ENCODE measurements around the gene FGF19.

Gene FGF19

GRCh38 chr11:69671734-69672465 lies 31.9 kb downstream of the FGF19 start:
- no peak for DNase-seq (ENCODE audit: low spot score)

- peak; percentile 92 for DNase-seq (ENCODE audit: low spot score)
Measured at GRCh38 chr11:69670158-69670845, 33.5 kb downstream of the FGF19 start.

DNA sequence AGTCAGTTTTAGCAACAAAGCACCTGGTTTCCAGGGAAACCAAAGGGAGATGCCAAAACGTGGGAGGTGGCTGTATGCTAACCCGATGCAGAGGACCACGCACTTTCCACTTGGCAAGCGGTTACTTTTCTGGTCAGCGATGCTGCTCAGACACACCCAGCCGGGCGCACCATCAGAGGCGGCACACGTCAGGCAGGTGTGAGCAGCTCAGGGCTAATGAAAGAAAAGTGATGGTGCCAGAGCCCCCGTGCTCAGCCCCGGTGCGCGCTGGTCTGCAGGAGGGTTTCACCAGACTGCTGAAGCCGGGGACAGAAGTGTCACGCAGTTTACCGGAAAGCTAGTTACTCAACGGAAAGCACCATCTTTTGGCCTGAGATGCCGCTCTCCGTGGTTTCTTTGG lies 34.3 kb downstream of the FGF19 start:
- no peak for DNase-seq (ENCODE audit: low spot score)

DNA sequence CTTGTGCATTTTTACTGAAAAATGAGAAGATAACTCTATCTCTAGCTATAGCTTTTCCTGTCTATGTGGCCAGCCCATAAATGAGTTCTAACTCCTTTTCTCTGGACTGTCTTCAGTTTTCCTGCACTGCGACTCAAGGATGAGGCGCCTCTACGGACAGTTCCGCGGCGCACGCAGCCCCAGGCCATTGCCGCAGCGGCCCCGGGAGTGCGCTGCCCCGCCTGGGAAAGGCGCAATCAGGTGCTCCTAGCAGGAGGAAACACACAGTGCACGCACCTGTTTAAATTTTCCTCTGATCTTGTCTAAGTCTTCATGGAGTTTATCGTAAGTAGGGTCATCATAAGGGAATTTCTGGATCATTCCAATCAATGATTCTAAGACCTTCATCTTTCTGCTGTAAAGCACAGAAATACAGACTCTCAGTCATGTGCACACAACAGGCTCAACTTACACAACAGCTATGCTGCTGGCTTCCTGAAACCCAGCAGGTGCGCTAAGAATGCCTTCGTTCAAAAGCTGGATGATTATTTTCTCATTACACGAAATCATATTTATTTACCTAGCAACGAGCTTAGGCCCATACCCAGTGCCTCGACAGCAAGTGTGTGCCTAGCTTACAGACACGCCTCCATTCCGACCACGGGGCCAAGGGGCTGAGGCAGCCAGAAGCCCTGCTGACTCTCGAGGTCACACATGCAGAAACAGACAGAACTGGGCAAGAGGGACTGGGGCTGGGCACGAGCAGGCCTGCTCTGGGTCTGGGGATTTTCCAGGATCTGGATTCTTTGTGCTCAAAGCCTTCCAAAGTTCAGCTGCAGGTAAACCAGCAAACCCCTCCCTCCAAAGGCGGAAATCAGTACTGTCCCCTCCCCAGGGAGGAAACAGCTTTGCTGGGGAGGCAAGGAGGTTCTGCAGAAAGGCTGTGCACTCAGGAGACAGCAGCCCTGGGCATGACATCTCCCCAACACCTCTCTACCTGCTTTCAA lies 35.9 kb downstream of the FGF19 start:
- no peak for DNase-seq (ENCODE audit: low spot score)

GRCh38 chr11:69666752-69667536 lies 36.9 kb downstream of the FGF19 start:
- no peak for DNase-seq (ENCODE audit: low spot score)

DNA sequence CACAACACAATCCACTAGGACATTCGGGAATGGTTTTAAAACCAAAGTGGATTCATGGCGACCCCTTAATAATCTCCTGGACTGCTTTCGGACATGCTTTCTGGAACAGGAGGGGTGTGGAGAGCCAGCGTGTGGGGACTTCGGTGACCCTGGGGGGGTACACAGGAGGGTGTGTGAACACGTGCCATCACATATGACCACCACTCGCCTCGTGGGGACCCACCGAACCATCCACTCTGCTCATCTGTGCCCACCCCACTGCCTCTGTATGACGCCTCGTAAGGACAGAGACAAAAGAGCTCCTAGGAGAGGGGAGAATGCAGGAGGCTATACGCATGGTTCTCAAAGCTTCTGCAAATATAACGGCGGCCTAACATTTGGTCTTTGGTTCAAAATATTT lies 37.6 kb downstream of the FGF19 start:
- DNase-seq (ENCODE audit: low spot score), result no peak

DNA sequence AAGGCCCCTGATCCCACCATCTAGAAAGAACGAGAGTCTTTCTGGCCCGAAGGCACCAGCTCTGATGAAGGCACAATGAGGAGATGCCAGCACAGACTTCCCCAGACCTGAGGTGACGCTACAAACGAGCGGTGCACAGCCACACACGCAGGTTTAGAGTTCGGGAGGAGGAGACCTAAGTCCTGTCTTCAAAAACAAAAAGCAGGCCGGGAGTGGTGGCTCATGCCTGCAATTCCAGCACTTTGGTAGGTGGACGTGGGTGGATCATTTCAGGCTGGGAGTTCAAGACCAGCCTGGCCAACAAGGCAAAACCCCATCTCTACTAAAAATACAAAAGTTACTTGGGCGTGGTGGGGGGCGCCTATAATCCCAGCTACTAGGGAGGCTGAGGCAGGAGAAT lies 38.2 kb downstream of the FGF19 start:
- no peak for DNase-seq (ENCODE audit: low spot score)

- DNase-seq (ENCODE audit: low spot score), result no peak
Measured at GRCh38 chr11:69664901-69665300, 38.9 kb downstream of the FGF19 start.

- DNase-seq (ENCODE audit: low spot score), result no peak
Measured at GRCh38 chr11:69664103-69664775, 39.6 kb downstream of the FGF19 start.

DNA sequence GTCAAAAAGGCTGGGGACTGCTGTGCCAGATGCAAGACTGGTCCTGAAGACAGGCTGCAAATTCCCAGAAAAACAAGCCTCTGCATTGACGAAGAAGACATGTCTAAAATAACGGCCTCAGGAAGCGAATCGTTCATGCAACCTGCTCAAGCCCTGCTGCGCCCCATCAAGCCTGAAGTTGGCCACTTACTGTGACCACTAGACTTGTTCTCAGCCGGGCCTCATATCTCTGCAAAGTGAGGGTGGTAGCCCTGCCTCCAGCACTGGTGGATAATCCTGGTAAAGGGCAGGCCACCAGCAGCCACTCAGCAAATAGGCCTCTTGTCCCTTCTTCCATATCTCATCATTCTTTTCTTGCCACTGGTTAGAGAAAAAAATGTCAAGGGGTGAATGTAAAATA lies 40.5 kb downstream of the FGF19 start:
- no peak for DNase-seq (ENCODE audit: low spot score)

DNA sequence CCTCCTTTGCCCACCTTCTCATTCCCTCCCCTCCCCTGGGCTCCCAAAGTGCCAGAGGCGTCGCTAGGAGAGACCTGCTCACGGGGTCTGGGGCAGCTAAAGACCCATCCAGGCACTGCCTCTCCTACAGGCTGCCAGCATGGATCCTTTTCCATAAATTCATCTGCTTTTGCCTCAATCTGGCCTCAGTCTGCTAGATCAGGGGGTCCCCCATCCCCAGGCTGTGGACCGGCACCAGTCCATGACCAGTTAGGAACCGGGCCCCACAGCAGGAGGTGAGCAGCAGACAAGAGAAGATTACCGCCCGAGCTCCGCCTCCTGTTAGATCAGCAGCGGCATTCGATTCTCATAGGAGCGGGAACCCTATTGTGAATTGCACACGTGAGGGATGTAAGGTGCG lies 41.0 kb downstream of the FGF19 start:
- no peak for DNase-seq (ENCODE audit: low spot score)

- no peak for DNase-seq (ENCODE audit: low spot score)
Measured at GRCh38 chr11:69662021-69662698, 41.7 kb downstream of the FGF19 start.

- no peak for DNase-seq (ENCODE audit: low spot score)
Measured at GRCh38 chr11:69661413-69661715, 42.5 kb downstream of the FGF19 start.

DNA sequence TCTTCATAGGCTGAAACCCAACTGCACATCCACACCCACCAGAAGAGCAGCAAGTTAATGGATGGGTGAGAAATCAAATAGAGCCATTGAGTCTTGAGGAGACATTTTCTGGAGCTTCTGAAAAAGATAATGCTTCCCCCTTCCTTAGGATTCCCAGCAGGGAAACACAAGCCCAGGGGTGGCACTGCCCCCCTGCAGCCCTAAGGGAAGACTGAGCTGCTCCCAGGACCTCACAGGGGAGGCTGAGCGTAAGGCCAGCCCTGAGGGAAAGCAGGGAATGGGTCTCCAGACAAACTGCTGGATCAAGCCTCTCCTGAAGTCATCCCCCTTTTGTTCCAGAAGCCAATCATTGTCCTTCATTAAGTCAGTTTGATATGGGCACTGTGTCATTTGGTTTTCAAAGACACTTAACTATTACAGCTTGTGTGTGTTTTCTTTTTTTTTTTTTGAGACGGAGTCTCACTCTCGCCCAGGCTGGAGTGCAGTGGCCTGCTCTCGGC lies 43.8 kb downstream of the FGF19 start:
- no peak for DNase-seq (ENCODE audit: low spot score)

DNA sequence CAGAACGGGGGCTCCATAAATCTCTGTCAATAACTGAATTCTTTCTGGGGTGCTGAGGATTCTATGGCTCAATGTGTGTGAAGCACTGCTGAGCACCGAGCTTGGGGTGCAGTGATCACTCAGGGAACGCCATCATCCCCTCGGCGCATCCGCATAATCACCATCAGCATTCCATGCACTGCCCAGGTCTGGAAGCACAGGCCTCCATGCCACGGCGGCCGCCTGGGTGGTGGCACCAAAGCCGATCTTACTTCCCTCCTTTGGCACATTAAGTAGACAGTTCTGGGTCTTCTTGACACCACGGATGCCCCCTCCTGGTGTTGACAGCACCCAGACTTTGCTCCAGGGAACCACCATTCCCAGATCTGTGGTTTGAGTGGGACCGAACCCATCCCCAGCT lies 44.2 kb downstream of the FGF19 start:
- DNase-seq (ENCODE audit: low spot score), result no peak

DNA sequence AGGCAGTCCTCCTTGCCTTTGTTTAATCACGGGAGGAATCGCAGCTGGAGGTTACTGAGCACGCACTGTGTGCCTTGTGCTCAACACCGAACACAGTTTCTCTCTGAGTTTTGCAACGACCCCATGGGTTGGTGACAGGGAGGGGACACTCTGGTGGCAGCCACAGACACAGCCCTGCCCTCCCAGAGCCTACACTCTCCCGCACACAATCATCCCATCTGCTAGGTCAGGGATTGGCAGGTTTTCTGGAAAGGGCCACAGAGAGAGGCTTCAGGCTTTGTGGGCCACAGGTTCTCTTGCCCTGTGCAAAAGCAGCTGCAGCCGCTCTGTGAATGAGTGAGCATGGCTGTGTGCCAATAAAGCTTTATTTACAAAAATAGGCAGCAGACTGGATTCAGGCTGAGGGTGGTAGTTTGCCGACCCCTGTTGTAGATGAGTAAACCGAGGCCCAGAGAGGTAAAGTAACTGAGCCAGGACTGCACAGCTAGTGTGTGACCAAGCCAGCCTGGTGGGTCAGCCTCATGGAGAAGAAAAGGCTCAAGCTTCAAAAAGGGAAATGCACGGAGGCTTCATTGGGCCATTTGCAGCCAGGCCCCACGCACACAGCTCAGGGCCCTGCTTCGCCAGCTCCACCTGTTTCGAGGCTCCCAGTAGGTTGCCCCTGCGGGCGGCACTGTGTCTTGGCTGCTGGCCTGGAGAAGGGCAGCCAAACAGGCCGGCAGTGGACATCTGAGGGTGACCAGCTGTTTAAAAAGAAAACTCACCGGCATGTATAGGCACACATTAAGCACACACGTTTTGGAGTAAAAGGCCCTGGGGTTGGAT lies 45.0 kb downstream of the FGF19 start:
- DNase-seq (ENCODE audit: low spot score), result no peak

DNA sequence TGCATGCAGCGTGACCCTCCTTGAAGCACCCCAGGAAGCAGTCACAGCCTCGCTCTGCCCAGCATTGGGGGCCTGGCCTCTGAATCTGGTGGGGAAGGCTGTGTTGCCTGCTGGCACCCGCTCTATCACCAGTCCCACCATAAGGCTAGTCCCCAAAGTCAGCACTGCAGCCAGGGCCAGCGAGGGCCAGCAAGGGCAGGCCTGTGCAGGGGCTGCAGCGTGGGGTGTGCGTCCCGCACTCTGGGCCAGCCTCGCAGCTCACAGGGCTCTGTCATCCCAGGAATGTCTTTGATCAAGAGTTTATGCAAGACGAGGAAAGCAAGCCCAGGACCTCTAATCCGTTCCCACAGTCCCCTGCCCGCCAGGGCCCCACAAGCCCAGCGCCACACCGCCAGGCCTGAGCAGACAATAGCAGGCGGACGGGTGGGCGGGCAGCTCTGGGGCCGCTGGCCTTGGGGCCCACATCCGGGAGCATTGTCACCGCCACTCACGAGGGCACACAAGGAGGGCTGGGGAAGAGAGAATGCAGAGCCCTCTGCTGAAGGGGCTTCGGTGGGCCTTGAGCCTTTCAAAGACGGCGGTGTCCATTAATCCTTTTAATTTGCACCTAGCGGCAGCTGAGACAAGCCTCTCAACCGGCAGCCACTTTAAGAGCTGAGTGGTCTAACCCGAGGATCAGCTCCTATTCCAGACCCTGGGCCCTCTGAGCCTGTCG lies 45.8 kb downstream of the FGF19 start:
- DNase-seq (ENCODE audit: low spot score), result no peak

DNA sequence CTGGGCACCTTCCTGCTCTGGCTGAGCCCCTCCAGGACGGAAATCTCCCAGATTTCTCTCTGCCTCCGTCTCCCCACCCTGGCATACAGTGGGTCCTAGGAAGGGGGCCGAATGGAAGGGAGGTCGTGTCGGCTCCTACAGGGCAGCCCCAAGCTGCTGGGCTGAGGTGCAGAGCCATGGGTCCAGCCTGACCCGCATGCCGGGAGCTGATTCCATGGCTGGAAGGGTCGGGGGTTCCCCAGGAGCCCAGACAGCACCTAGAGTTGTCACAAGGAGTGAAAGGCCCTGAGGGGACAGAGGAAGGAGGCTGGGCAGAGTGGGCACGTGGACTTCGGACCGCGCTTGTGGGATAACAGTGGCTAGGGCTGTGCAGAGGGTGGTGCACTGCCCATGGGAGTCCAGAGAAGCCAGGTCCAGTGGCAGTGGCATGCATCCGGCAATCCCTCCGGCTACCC lies 46.3 kb downstream of the FGF19 start:
- DNase-seq (ENCODE audit: low spot score), result no peak

All from AG20443 (cell line).